ENCODE data around the gene CALD1.

Gene CALD1

DNA sequence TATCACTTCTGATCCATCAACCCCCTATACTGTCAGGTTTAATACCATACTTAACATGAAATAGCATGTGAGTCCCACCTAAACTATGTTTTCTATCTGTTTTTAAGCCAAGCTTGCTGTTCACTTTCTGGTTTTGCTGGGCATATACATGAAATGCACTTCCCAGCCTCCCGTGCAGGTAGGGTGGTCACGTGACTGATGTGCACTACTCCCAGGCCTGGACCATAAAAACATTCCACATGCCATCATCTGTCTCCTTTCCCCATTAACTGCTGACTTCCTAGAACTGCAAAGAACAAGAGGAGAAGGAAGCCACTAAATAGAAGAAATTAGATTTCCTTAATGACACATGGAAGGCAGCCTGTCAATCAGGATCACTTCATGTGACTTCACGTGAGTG, 40.1 kb upstream of the CALD1 start:
- no peak for TF ChIP-seq CTCF (IDR thresholded peaks at IDR 0.05; ENCODE audit: low read depth, low read length)
- no peak overlapping the region for H3K4me3 ChIP-seq (ENCODE audit: low read depth, low read length)

DNA sequence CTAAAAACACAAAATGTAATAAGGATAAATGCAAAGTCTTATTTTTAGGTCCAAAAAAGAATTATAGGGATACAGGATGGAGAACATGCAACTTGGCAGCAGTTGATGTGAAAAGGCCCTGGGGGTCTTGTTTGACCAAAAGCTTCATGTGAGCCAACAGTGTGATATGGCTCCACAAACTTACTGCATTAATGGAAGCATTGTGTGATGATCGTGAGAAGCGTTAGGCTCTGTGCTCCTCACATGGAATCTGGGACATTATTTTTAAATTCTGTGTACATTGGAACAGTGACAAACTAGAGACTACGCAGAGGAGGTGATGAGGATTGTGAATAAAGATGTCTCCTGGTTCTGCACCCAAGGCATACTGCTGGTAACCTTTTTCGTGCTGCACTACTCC, 39.1 kb upstream of the CALD1 start:
- TF ChIP-seq CTCF (IDR thresholded peaks at IDR 0.05; ENCODE audit: low read depth, low read length) = no peak
- no peak overlapping the region for H3K4me3 ChIP-seq (ENCODE audit: low read depth, low read length)

GRCh38 chr7:134741907-134742635, 37.4 kb upstream of the CALD1 start:
- peak overlapping the region; percentile 20 for H3K4me3 ChIP-seq (ENCODE audit: low read depth, low read length)
- no peak for TF ChIP-seq CTCF (IDR thresholded peaks at IDR 0.05; ENCODE audit: low read depth, low read length)

GRCh38 chr7:134742688-134743350, 36.6 kb upstream of the CALD1 start:
- TF ChIP-seq CTCF (IDR thresholded peaks at IDR 0.05; ENCODE audit: low read depth, low read length) = no peak
- peak overlapping the region; percentile 20 for H3K4me3 ChIP-seq (ENCODE audit: low read depth, low read length)

GRCh38 chr7:134744569-134744968, 34.9 kb upstream of the CALD1 start:
- H3K4me3 ChIP-seq (ENCODE audit: low read depth, low read length) = no peak overlapping the region

GRCh38 chr7:134747326-134747725, 32.1 kb upstream of the CALD1 start:
- no peak for TF ChIP-seq CTCF (IDR thresholded peaks at IDR 0.05; ENCODE audit: low read depth, low read length)
- H3K4me3 ChIP-seq (ENCODE audit: low read depth, low read length) = no peak overlapping the region

More at GRCh38 chr7:134744569-134744968, 34.9 kb upstream of the CALD1 start:
- TF ChIP-seq CTCF (IDR thresholded peaks at IDR 0.05; ENCODE audit: low read depth, low read length) = no peak
